DND-41 (cell line): ENCODE results near the gene NEURL1.

Source experiments
- EZH2 ChIP-seq: IDR thresholded peaks from 3 replicates; pipeline ENCODE4 v1.6.1; 2012; ENCODE audit warnings: borderline replicate concordance, low read depth, mild to moderate bottlenecking, moderate library complexity, low read length, inconsistent platforms; ENCODE audit not compliant: severe bottlenecking
- TF ChIP-seq, protein P1 (sequence below): IDR thresholded peaks from 2 replicates; pipeline ENCODE4 v1.5.1; 2012; ENCODE audit warnings: borderline replicate concordance, low read length, moderate library complexity, mild to moderate bottlenecking; ENCODE audit not compliant: poor library complexity, severe bottlenecking; ENCODE audit errors: extremely low read depth

DNA sequence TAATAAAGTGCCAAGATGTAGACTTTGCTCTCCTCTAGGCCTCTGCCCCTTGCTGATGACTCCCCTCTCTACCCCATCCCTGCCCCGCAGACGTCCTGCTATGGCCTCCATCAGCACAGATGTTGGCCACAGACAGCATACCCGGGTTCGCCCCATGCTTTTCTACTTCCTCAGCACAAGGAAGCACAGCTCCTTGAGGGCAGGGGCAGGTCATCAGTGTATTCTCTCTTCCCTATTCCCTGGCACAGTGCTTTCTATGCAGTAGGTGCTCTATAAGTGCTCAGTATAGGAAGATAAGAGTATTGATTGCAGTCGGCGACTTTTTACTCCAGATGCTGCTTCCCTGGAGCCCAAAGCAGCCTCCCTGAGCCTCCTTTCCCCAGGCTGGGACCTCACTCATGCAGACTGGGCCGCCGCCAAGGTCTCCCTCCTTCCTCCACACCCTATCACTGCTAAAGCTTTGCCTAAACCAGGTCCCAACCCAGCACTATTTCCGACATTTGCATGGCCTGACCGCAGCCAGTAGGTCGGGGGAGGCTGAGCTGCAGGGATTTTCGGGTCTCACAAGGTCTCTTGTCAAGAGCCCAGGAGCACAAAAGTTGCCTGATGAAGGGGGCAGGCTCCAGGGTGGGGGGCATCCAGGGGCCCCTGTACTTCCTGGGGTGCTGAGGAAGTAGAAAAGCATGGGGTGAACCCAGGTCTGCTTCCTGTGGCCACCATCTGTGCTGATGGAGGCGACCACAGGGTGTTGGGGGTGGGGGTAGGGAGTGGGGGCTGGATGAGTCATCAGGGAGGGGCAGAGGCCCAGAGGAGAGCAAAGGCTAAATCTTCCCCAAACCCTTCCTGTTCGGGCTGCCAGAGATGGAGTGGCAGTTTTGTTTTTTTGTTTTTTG is 22.5 kb upstream of the NEURL1 start:
- TF ChIP-seq, protein P1, sequence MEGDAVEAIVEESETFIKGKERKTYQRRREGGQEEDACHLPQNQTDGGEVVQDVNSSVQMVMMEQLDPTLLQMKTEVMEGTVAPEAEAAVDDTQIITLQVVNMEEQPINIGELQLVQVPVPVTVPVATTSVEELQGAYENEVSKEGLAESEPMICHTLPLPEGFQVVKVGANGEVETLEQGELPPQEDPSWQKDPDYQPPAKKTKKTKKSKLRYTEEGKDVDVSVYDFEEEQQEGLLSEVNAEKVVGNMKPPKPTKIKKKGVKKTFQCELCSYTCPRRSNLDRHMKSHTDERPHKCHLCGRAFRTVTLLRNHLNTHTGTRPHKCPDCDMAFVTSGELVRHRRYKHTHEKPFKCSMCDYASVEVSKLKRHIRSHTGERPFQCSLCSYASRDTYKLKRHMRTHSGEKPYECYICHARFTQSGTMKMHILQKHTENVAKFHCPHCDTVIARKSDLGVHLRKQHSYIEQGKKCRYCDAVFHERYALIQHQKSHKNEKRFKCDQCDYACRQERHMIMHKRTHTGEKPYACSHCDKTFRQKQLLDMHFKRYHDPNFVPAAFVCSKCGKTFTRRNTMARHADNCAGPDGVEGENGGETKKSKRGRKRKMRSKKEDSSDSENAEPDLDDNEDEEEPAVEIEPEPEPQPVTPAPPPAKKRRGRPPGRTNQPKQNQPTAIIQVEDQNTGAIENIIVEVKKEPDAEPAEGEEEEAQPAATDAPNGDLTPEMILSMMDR = no peak
- no peak for TF ChIP-seq EZH2
